ENCODE data around the gene NCOA1.

DNA sequence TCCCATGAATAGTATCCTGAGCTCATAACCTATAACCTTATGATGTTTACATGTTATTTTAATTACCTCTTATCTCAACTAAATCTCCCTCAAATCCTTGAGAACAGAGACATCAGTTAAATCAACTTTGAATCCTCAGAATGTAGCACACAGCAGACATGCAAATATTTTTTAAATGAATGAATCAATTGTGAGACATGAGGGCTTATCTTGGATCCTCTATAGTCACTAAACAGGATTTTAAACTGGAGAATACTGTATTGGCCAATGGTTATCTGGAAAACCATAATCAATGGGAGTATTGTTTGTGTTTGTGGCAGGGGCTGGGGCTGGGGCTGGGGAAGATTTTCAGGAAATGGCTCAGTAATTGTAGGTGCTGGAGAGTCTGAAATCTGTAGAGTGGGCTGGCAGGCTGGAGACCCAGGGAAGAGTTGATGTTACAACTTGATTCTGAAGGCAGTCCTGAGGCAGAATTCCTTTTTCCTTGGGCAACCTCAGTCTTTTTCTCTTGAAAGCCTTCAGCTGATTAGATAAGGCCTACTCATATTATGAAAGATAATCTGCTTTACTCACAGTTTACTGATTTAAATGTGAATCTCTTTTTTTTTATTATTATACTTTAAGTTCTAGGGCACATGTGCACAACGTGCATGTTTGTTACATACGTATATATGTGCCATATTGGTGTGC is 106.3 kb downstream of the NCOA1 start:
- no peak for TF ChIP-seq EZH2phosphoT487 (IDR thresholded peaks at IDR 0.05; ENCODE audit: borderline replicate concordance, low read depth, low read length)
- TF ChIP-seq, protein P1, sequence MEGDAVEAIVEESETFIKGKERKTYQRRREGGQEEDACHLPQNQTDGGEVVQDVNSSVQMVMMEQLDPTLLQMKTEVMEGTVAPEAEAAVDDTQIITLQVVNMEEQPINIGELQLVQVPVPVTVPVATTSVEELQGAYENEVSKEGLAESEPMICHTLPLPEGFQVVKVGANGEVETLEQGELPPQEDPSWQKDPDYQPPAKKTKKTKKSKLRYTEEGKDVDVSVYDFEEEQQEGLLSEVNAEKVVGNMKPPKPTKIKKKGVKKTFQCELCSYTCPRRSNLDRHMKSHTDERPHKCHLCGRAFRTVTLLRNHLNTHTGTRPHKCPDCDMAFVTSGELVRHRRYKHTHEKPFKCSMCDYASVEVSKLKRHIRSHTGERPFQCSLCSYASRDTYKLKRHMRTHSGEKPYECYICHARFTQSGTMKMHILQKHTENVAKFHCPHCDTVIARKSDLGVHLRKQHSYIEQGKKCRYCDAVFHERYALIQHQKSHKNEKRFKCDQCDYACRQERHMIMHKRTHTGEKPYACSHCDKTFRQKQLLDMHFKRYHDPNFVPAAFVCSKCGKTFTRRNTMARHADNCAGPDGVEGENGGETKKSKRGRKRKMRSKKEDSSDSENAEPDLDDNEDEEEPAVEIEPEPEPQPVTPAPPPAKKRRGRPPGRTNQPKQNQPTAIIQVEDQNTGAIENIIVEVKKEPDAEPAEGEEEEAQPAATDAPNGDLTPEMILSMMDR (conservative IDR thresholded peaks at IDR 0.05; ENCODE audit: low read length), result no peak

Measured in OCI-LY7 (cell line).